GM23248 (cell line): Measurements from ENCODE around the gene ZNF236. TPM values are rescaled to one million over a fixed set of nuclear protein-coding genes. Genes with fewer than 3 reads are reported as not detected.

Experiments
- DNase-seq: peaks from one replicate; pipeline ENCODE4 v3.0.0-alpha.2; 2015
- H2AFZ ChIP-seq: fragments of 200-600 bp; sonication (generic); 2 replicates; pipeline ENCODE4 v1.6.1; 2016; ENCODE audit warnings: antibody characterized with exemption
- H3F3A ChIP-seq: fragments of 200-600 bp; sonication (generic); 2 replicates; pipeline ENCODE4 v1.6.1; 2016; ENCODE audit warnings: mild to moderate bottlenecking, antibody characterized with exemption, mixed run types; ENCODE audit not compliant: insufficient read depth
- H3K27ac ChIP-seq: fragments of 200-600 bp; sonication (generic); 2 replicates; pipeline ENCODE4 v1.5.1; 2016; ENCODE audit warnings: mild to moderate bottlenecking
- H3K27me3 ChIP-seq: fragments of 200-600 bp; sonication (generic); replicated peaks from 2 replicates; pipeline ENCODE4 v1.6.1; 2016; ENCODE audit warnings: mild to moderate bottlenecking; ENCODE audit not compliant: insufficient read depth
- H3K36me3 ChIP-seq: fragments of 200-600 bp; sonication (generic); 2 replicates; pipeline ENCODE4 v1.6.1; 2016; ENCODE audit warnings: low read depth, mild to moderate bottlenecking
- H3K4me1 ChIP-seq: fragments of 200-600 bp; sonication (generic); 2 replicates; pipeline ENCODE4 v1.6.1; 2016; ENCODE audit warnings: mild to moderate bottlenecking; ENCODE audit not compliant: insufficient read depth
- H3K4me2 ChIP-seq: fragments of 200-600 bp; sonication (generic); one replicate; pipeline ENCODE4 v1.6.1; 2016; ENCODE audit warnings: mild to moderate bottlenecking; ENCODE audit not compliant: unreplicated experiment
- H3K4me3 ChIP-seq: fragments of 200-600 bp; sonication (generic); 2 replicates; pipeline ENCODE4 v1.5.1; 2016; ENCODE audit warnings: mild to moderate bottlenecking
- H3K79me2 ChIP-seq: fragments of 200-600 bp; sonication (generic); 2 replicates; pipeline ENCODE4 v1.6.1; 2016; ENCODE audit warnings: mild to moderate bottlenecking; ENCODE audit not compliant: insufficient read depth
- H3K9ac ChIP-seq: fragments of 200-600 bp; sonication (generic); 2 replicates; pipeline ENCODE4 v1.6.1; 2016; ENCODE audit warnings: mild to moderate bottlenecking
- H3K9me2 ChIP-seq: fragments of 200-600 bp; sonication (generic); 2 replicates; pipeline ENCODE4 v1.6.1; 2016; ENCODE audit warnings: mixed run types, mild to moderate bottlenecking, moderate library complexity; ENCODE audit not compliant: insufficient read depth
- H3K9me3 ChIP-seq: fragments of 200-600 bp; sonication (generic); one replicate; pipeline ENCODE4 v1.6.1; 2017; ENCODE audit warnings: low read depth
- H4K20me1 ChIP-seq: fragments of 200-600 bp; sonication (generic); 2 replicates; pipeline ENCODE4 v1.6.0; 2016; ENCODE audit not compliant: insufficient read depth
- EZH2 ChIP-seq: fragments of 200-600 bp; sonication (generic); IDR thresholded peaks from 2 replicates; pipeline ENCODE4 v1.6.1; 2018; ENCODE audit warnings: antibody characterized with exemption, mild to moderate bottlenecking; ENCODE audit not compliant: insufficient read depth, poor library complexity, severe bottlenecking
- EZH2phosphoT487 ChIP-seq: fragments of 200-600 bp; sonication (generic); IDR thresholded peaks from 2 replicates; pipeline ENCODE4 v1.6.1; 2018; ENCODE audit warnings: antibody characterized with exemption, moderate library complexity, mild to moderate bottlenecking, low read depth; ENCODE audit not compliant: insufficient read depth
- WGBS, 2 experiments: methylation state at CpG; one replicate each; pipeline ENCODE4 v1.1.6; 2015 to 2017; ENCODE audit warnings: low lambda C conversion rate in 2 of 2, low coverage in 1 of 2; ENCODE audit errors: missing lambda C conversion rate in 2 of 2; 5-methylcytosine and 5-hydroxymethylcytosine counted together
- in situ Hi-C: fragments of 300-500 bp; cut with MboI; formaldehyde crosslinking; loops from 2 replicates; pipeline ENCODE4 v1.15.0; 2020
- polyA plus RNA-seq: library from polyadenylated mRNA; unstranded; fragments of >200 nt; fragmentation: Nextera tagmentation; extraction: Ambion mirVana; gene quantifications from 2 replicates; pipeline ENCODE4 v1.2.1, GENCODE V29; 2016
- total RNA-seq: library from RNA; depleted of rRNA; stranded (reverse); fragments of >200 nt; shearing (Covaris generic); gene quantifications from 2 replicates; pipeline ENCODE4 v1.2.3, GENCODE V29; 2014

The ZNF236 gene
- total and polyA plus RNA-seq, 2 experiments from 2014 or later = 4.6 to 12.4 TPM

- H3K4me1 ChIP-seq = no peaks in the 10 kb centered on the region
- no peaks in the 10 kb centered on the region for H3K27me3 ChIP-seq
- no peak overlapping the region for H3K4me3 ChIP-seq
- H3K9ac ChIP-seq = no peak overlapping the region
- H3K4me2 ChIP-seq = no peak overlapping the region
- H3K9me3 ChIP-seq = no peaks in the 10 kb centered on the region
- peaks cover 4% of the 10 kb centered on the region; the same call in 1 of the 2 replicates for H3F3A ChIP-seq
- no peaks in the 10 kb centered on the region for H4K20me1 ChIP-seq
- H3K9me2 ChIP-seq = no peaks in the 10 kb centered on the region
- TF ChIP-seq EZH2phosphoT487 = no peak
- no peak for TF ChIP-seq EZH2
- H3K36me3 ChIP-seq = no peaks in the 10 kb centered on the region
- H3K79me2 ChIP-seq = no peaks in the 10 kb centered on the region
- H3K27ac ChIP-seq = no peak overlapping the region
- 42 to 50% methylated on average over 10 of the region's 10 CpGs for WGBS, 2 experiments
- in situ Hi-C loops = loop anchor here (25.0 kb wide), 1 partner anchor 679 kb away; no protein-coding TSS in a partner anchor
- no peak overlapping the region for H2AFZ ChIP-seq
- DNase-seq = no peak
These were observed 161.3 kb downstream of the ZNF236 start for GRCh38 chr18:76983613-76984051.

- no peaks in the 10 kb centered on the region for H4K20me1 ChIP-seq
- no peaks in the 10 kb centered on the region for H3K36me3 ChIP-seq
- peaks cover 4% of the 10 kb centered on the region; the same call in 1 of the 2 replicates for H3F3A ChIP-seq
- H3K79me2 ChIP-seq = no peaks in the 10 kb centered on the region
- no peaks in the 10 kb centered on the region for H3K9me3 ChIP-seq
- no peaks in the 10 kb centered on the region for H3K9me2 ChIP-seq
- no peak overlapping the region for H3K27ac ChIP-seq
- H2AFZ ChIP-seq = no peak overlapping the region
- H3K4me2 ChIP-seq = no peak overlapping the region
- no peak overlapping the region for H3K4me3 ChIP-seq
- TF ChIP-seq EZH2 (no peak), EZH2phosphoT487 (no peak)
- in situ Hi-C loops = loop anchor here (25.0 kb wide), 1 partner anchor 678 kb away; no protein-coding TSS in a partner anchor
- no peaks in the 10 kb centered on the region for H3K4me1 ChIP-seq
- no peak for DNase-seq
- WGBS, 2 experiments = 90% methylated on average over 37 to 40 of the region's 40 CpGs
- no peak overlapping the region for H3K9ac ChIP-seq
- H3K27me3 ChIP-seq = no peaks in the 10 kb centered on the region
These were observed 162.1 kb downstream of the ZNF236 start for GRCh38 chr18:76984193-76985155.

DNA sequence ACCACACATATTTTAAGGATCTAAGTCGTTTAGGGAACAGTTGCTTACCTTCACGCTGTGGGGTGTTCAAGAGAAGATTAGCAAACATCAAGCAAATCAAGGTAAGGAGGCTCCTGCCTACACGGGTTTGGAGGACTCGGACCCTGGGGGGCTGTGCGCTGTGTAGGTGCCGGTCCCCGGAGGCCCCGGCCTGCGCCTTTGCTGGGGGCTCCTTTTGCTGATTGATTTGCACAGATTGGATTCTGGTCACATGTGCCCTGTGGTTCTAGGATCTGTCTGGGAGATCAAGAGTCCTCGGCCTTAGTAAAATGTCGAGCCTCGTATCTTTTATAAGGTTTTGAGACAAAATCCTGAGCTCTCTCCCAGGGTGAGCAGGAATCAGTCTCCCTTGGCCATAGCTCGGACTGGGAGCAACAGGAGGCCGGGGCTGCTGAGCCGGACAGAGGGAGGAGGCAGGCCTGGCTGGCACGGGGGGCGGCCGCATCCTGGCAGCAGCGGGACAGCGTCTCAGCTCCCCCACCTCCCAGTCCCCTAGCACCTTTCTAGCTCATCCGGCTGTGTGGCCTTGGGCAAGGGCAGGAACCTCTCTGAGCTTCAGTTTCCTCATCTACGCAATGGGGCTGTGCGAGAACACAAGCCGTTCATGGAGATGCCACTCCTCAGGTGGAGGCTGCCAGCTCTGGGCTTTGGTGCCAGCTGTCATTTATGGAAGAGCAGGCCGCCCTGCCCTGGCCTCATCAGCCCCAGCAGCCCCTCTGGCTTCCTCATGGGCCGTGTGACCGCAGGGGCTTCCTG is 163.0 kb downstream of the ZNF236 start:
- no peaks in the 10 kb centered on the region for H3K4me1 ChIP-seq
- H3F3A ChIP-seq = peaks cover 4% of the 10 kb centered on the region; the same call in 1 of the 2 replicates
- no peak for DNase-seq
- H3K27me3 ChIP-seq = no peaks in the 10 kb centered on the region
- in situ Hi-C loops = loop anchor here (25.0 kb wide), 1 partner anchor 677 kb away; no protein-coding TSS in a partner anchor
- H3K27ac ChIP-seq = no peak overlapping the region
- no peak overlapping the region for H3K4me2 ChIP-seq
- TF ChIP-seq EZH2 (no peak), EZH2phosphoT487 (no peak)
- H3K4me3 ChIP-seq = no peak overlapping the region
- H2AFZ ChIP-seq = no peak overlapping the region
- H3K9ac ChIP-seq = no peak overlapping the region
- WGBS, 2 experiments = 86 to 92% methylated on average over 27 of the region's 27 CpGs
- no peaks in the 10 kb centered on the region for H3K79me2 ChIP-seq
- no peaks in the 10 kb centered on the region for H3K36me3 ChIP-seq
- no peaks in the 10 kb centered on the region for H4K20me1 ChIP-seq
- no peaks in the 10 kb centered on the region for H3K9me2 ChIP-seq
- H3K9me3 ChIP-seq = no peaks in the 10 kb centered on the region

DNA sequence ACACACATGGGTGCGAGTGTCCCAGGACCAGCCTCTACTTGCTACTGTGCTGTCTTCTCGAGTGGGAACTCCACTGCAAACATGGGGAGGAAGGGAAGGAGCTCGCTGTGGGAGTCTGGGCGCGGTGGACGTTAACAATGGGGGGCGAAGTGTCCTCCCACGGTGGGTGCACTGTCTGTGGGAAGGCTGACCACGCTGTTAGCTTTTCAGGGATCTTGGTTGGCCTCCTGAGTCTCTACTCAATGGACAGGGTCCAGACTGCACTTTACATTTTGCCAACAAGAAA is 163.5 kb downstream of the ZNF236 start:
- TF ChIP-seq EZH2 = no peak
- no peak for TF ChIP-seq EZH2phosphoT487
- no peaks in the 10 kb centered on the region for H3K4me1 ChIP-seq
- no peaks in the 10 kb centered on the region for H3K9me2 ChIP-seq
- no peak overlapping the region for H3K4me3 ChIP-seq
- 88 to 91% methylated on average over 9 of the region's 9 CpGs for WGBS, 2 experiments
- H3F3A ChIP-seq = peaks cover 4% of the 10 kb centered on the region; the same call in 1 of the 2 replicates
- H3K36me3 ChIP-seq = no peaks in the 10 kb centered on the region
- no peaks in the 10 kb centered on the region for H3K9me3 ChIP-seq
- H3K9ac ChIP-seq = no peak overlapping the region
- H3K79me2 ChIP-seq = no peaks in the 10 kb centered on the region
- H2AFZ ChIP-seq = no peak overlapping the region
- H3K27me3 ChIP-seq = no peaks in the 10 kb centered on the region
- DNase-seq = no peak
- no peak overlapping the region for H3K4me2 ChIP-seq
- in situ Hi-C loops = loop anchor here (25.0 kb wide), 1 partner anchor 676 kb away; no protein-coding TSS in a partner anchor
- no peak overlapping the region for H3K27ac ChIP-seq
- no peaks in the 10 kb centered on the region for H4K20me1 ChIP-seq
